ENCODE measurements around the gene TOMM7.
"Not testable (repeated sequence)": the region's sequence is repeated elsewhere in the genome, so short reads cannot be mapped to it uniquely, and the experiment has no call there.

The TOMM7 gene

DNA sequence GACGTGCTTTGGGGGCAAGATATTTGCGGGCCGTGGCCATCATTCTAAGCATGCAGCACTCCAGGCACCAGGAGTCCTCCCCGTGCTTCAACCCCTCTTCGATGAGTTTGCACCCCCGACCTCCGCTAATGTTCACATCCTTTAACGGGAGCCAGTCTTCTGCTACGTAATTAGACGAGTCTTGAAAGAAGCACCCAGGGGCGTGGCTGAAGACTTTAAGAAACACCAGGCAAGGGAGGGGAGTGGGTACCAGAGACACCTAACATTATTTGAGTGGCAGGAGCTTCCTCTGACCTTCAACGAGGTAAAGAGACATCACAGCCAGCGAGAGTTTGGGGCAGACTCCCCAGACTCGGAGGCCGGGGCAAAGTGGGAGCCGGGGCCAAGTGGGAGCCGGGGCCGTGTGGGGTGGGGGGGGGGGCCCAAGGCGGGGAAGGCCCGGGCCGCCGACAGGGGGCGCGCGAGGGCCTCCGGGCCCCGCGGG, 31.1 kb upstream of the TOMM7 start:
- DNase-seq (ENCODE audit: low read depth) = peak; percentile 42

DNA sequence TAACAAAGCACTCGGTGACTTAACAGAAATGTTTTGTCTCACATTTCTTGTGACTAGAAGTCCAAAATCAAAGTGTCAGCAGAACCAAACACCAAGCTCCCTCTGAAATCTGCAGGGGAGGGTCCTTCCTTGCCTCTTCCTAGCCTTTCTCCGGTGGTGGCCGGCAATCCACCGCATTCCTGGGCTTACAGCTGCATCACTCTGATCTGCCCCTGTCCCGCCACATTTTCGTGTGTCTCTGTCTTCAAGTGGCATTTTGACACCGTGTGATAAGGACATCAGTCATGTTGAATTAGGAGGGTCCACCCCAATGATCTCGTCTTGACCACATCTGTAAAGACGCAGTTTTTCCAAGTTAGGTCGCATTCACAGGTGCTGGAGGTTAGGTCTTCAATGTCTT, 30.5 kb upstream of the TOMM7 start:
- DNase-seq (ENCODE audit: low read depth) = no peak

DNA sequence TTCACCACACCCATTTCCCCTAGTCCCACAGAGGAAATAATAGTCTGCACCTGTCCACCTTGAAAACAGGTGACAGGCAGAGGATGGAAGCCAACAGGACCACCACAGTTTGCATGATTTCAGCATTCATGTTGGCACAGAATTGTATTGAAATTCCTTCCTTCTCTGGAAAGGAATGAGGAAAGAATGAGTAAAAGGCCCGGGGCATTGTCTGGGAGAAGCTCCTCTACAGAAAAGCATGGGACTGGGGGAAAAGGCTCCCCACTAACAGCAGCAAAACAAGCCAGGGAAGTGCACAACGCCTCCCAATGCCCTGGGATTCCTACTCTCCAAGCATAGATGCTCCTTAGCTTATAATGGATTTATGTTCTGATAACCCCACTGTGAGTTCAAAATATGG, 28.5 kb upstream of the TOMM7 start:
- DNase-seq (ENCODE audit: low read depth) = no peak

DNA sequence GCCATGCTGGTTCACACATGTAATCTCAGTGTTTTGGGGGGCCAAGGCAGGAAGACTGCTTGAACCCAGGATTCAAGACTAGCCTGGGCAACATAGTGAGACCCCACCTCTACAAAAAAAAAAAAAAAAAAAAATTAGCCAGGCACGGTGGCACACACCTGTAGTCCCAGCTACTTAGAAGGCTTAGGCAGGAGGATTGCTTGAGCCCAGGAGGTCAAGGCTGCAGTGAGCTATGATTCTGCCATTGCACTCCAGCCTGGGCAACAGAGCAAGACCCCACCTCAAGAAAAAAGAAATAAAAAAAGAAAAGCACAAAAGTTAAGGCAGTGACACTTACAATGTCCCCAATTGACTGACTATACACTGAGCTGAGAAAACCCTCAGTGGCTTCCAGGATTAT, 27.7 kb upstream of the TOMM7 start:
- not testable (repeated sequence) for DNase-seq (ENCODE audit: low read depth)

DNA sequence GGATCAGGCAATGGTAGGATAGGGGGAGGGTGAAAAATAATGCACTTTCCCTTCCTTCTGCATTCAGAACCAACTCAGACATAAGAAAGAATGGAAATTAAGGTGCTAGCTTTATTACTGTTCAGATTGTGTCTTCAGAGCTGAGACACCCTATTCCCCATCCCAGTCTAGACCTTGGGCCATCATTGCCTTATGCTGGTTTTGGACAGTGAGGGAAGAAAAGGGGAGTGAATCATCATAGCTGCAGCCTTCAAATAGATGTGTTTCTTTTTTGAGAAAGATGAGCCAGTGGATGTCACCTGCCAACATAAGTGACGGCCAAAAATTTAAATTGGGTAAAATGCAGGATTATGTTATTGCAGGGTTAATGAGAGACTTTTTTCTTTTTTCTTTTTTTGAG, 27.0 kb upstream of the TOMM7 start:
- no peak for DNase-seq (ENCODE audit: low read depth)

DNA sequence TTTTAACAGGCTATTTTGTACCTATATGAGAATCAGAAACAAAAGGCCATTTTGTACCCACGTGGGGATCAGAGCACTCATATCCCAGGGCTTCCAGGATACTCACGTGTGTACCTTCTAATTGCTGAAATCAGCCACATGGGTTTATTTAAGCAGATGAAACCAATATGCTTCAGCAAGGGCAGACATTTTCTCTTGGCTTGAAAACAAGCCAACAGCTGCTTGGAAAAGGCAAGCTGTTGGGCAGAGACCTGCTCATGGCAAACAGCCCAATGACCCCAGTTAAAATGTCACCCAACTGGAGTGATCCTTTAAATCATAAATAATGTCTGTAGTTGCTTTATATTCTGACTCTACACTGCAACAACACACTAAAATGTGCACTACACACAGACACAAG, 26.5 kb upstream of the TOMM7 start:
- no peak for DNase-seq (ENCODE audit: low read depth)

DNA sequence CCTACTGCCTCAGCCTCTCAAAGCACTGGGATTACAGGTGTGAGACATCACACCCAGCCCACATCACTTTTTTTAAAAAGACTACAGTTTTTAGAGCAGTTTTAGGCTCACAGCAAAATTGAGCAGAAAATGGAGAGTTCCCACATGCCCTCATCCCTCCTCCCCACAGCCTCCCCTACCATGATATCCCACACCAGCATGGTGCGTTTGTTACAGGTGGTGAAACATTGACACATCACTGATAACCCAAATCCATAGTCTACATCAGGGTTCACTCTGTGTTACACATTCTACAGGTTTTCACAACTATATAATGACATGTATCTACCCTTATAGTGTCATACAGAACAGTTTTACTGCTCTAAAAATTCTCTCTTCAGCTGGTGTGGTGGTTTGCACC, 24.3 kb upstream of the TOMM7 start:
- no peak for DNase-seq (ENCODE audit: low read depth)

DNA sequence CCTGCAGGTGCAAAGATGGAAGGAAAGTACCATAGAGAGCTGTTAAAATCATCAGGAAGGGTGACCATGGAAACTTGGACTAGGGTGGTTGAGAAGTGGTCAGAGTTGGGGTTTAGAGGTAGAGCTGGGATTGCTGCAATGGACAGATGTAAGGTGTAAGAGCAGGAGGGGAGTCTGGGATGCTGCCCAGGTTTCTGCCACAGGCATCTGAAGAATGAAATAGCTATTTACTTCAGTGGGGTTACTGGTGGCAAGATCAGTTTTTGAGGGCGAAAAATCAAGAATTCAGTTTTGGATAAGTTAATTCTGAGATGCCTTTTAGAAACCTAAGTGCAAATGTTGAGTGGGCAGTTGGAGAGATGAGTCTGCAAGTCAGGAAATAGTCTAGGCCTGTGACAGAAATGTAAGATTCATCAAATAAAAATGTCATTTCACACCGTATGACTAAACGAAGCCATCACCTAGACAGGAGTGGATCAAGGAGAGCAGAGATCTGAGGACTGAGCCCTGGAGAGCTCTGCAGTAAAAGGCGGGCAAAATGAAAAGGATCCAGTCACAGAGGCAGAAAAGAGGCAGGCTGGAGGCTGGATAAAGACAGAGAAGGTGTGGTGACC, 22.7 kb upstream of the TOMM7 start:
- DNase-seq (ENCODE audit: low read depth) = no peak

DNA sequence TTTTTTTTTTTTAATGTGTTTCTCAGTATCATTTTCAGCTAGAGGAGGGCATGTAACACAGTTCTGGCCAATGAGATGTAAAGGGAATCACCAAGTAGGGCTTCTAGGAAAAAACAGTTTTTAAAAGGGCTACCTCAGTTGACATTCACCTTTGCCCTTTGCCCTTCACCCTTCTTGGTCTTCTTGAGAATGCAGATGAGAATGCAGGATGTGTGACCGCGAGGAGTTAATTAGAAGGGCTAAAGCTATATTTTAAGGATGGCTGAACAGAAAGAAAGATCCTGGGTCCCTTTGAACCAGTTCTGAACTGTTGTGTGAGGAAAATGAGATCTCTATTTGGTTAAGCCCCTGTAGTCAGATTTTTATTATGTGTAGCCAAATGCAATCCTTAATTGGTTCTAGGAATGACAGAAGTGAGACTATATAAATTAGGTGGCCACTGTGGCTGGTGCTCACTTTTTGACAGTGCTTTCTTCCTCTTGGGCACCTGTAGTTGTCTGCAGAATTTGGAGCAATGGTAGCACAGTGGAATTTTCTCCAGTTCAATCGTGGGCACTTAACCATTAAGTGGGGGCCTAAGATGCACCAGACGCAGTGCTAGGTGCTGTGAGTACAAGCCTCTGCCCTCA, 21.1 kb upstream of the TOMM7 start:
- no peak for DNase-seq (ENCODE audit: low read depth)

DNA sequence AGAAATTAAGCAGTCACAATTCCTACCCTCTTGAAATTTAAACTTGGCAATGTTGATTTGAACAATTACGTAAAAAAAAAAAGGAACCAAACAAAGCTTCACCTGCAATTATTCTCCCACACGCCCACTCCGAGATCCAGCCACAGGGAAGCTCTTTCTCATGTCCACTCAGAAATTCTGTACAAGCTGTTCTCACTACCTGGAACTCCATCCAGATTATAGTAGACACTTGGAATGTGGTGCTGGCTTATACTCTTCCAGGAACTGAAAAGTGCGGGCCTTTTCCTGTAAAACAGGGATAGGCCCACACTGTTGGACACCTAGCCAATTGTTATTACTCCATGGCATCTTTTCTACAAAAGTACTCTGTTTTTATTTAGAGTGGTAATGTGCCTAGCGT, 20.3 kb upstream of the TOMM7 start:
- DNase-seq (ENCODE audit: low read depth) = no peak

DNA sequence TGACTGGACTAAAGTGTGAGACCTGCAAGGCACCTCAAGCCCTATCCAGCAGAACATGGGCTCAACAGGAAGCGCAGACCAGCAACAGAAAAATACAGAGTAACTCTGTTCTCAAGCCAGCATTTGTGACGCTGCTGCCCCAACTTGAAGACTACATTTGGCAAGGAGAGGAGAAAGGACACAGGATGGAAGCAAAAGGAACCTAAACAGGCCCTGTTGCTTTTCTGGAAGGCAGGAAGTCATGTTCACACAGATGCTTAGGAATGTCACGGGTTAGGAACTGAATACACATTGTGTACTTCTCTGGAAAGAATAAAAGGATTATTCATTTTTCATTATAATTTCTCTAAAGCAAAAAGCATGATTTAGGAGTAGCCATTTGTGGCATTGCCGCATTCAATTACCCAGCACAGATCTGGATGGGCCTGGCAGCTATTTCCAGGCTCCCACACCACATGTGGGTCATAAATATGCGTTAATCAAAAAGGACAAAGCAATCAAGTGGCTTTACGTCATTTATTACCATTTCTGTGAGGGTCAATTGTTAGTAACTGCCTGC, 19.8 kb upstream of the TOMM7 start:
- DNase-seq (ENCODE audit: low read depth) = no peak

DNA sequence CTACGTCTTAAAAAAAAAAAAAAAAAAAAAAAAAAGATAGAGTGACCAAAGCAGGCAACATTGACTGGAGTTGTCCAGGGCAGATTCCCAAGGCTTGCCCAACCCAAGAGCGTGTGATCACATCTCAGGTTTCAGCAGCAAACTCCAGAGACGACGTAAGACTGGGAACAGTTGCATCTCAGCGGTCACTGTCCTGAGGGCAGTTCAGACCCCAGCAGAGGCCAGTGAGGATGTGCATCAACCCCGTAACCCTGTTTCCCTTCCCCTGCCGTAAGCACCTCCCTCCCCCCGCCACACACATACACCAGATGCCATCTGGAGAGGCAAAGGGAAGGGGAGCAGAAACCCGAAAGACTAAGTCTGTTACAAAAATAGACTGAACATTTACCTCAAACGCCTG, 19.3 kb upstream of the TOMM7 start:
- no peak for DNase-seq (ENCODE audit: low read depth)

DNA sequence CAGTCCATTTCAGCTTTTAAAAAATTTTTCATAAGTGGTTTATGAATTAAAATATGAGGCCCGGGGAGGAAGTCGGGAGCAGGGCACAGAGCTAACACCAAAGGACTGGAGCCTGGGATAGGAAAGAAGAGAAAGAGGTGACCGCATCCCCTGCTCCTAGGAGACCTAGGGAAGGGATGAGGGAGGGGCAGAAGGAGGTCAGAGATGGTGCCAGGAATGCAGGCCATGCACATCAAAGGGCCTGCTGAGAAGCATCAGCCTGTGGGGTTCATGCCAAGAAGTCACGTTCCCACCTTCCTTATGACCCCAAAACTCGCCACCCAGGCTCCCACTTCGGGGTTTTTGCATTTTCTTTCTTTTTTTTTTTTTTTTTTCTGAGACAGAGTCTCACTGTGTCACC, 14.7 kb upstream of the TOMM7 start:
- no peak for DNase-seq (ENCODE audit: low read depth)

DNA sequence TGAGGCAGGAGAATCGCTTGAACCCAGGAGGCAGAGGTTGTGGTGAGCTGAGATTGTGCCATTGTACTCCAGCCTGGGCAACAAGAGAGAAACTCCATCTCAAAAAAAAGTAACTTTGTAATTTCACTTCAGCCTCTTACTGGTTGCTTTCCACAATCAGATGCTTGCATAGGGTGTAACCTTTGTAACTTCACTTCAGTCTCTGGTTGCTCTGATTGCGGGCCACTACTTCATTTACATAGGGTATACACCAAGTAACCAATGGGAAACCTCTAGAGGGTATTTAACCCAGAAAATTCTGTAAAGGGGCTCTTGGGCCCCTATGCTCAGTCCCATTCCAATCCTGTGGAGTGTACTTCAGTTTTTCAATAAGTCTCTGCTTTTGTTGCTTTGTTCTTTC, 13.9 kb upstream of the TOMM7 start:
- DNase-seq (ENCODE audit: low read depth) = not testable (repeated sequence)

DNA sequence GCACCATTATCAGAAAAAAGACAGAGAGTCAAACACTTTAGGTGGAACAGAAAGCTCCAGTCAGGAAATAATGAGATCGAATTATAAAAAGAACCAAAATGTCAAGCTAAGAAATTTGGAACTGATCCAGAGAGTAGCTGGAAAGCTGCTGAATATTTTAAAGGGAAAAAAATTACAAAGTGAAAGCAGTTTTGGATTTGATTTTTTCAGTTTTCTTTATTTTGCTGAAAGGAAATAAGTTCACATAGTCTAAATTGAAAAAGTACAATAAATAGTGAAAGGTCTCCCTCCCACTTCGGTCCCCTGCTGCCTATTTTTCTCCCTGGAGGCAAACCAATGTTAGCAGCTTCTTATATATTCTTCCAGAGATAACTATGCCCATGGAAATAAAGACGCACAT, 11.3 kb upstream of the TOMM7 start:
- no peak for DNase-seq (ENCODE audit: low read depth)

DNA sequence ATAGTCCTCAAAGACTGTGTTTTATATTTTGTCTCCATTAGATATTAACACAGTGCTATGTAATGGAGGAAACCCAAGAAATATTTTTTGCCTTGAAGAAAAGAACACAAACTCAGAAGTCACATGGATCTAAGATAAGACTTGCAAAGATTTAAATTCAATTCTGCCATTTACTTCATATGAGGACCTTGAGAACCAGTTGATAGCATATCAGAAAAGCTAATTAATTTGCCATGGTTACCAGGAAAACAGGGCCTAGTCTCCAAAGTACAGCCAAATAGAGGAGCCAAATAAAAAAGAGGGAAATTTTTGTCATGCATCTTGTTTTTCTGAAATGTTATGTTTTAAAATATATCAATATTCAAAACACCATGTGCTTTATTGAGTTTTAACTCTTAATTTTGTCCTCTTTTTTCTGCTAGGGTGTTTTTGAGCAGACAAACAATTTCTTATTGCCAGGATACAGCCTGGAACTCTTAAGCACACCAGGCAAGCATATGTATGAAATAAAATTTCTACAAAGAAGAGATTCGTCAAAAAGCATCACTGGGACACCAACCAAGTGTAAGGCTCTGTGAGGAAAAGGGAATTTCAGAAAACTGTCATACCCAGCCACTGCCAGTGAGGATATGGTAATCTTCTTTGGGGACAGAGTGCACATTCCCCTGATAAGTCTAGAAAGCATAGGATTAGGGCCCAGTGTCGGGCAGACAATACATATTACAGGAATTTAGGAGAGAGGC, 10.6 kb upstream of the TOMM7 start:
- DNase-seq (ENCODE audit: low read depth) = no peak

DNA sequence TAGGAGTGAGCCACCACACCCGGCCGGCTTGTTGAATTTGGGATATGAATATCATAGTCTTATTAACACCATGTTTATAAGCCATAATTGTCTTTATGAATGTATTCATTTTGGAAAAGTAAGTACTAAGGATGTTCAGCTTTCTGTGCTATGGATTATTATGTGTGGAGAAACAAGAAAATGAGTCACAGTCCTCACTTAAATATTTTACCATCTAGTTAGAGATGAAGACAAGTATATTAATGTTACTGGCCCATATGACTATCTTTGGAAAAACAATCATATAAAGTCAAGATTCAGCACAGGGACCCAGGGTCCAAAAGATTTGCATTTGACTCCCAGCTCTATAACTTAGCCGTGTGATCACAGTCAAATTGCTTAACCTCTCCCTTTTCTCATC, 9.8 kb upstream of the TOMM7 start:
- no peak for DNase-seq (ENCODE audit: low read depth)

DNA sequence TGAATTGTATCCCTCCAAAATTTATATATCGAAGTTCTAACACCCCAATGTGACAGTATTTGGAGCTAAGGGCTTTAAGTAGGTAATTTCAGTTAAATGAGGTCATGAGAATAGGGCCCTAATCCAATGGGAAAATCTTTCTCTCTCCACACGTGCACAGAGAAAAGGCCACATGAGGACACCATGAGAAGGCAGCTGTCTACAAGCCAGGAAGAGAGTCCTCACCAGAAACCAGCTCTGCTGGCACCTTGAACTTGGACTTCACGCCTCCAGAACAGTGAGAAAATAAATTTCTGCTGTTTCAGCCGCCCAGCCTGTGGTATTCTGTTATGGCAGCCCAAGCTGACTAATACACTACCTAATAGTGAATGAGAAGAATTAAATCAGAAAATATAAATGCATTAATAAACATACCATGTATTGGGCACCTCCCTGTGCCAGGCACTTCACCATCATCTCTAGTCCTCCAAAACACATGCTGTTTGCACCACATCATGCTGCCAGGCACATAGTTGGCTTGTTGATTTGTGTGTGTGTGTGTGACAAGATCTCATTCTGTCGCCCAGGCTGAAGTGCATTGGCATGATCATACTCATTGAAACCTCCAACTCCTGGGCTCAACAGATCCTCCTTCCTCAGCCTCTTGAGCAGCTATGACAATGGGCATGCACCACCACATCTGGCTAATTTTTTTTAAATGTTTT, 9.1 kb upstream of the TOMM7 start:
- no peak for DNase-seq (ENCODE audit: low read depth)

DNA sequence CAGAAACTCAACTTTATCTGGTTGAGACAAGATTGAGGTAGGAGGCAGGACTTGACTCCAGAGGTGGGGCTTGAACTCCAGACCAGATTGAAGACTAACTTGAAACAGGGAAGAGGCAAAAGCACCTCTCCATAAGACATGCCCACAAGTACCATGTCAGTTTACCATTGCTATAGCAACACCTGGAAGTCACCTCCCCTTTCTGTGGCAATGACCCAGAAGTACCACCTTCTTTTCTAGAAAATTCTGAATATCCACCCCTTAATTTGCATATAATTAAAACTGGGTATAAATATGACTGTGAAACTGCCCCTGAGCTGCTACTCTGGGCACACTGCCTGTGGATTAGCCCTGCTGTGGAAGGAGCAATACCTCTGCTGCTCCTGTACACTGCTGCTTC, 4.9 kb upstream of the TOMM7 start:
- no peak for DNase-seq (ENCODE audit: low read depth)

DNA sequence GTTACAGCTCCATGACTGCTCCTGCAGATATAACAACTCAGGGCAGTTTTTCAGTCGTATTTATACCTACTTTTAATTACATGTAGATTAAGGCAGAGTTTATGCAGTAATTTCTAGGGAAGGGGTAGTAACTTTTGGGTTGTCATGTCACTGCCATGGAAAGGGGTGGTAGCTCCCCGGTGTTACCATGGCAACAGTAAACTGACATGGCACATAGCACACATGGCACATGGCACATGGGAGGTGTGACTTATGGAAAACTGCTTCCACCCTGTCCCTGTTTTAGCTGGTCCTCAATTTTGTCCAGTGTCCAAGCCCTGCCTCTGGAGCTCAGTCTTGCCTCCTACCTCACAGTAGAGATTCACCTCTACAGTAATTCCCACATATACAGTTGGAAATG, 3.9 kb upstream of the TOMM7 start:
- DNase-seq (ENCODE audit: low read depth) = no peak

DNA sequence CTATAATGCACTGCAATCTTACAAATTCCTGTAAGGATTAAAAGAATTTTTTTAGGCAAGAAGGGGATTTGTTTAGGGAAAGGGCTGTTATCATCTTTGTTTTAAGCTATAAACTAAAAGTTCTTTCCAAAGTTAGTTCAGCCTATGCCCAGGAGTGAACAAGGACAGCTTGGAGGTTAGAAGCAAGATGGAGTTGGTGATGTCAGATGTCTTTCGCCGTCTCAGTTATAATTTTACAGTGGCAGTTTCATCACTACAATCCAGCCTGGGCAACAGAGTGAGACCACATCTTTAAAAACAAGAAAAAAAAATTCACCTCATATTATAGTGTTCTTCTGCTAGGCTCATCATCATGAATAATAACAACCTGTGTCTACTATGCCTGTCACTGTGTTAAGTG, 2.1 kb upstream of the TOMM7 start:
- DNase-seq (ENCODE audit: low read depth) = no peak

DNA sequence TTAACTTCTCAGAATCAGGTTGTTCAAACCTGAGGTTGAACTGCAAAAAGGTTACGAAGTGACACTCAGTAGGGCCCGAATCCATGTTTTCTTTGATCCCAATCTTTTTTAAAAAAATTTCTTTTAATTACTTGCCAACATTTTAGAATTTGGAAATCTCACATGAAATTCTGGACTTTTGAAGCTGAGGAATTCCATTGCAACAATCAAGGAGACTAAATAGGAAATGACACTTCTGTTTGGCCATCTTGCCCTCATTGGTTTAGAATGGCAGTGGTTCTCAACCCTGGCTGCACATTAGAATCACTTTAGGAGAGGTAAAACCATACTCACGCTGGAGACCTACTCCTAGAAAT, 471 bp upstream of the TOMM7 start:
- no peak for DNase-seq (ENCODE audit: low read depth)

Measured in stimulated activated CD4-positive, alpha-beta T cell treated with anti-CD3 and anti-CD28 coated beads, Interleukin-2, amount 100 ng/mL, for 4 hours (primary cell).